ENCODE results near the gene ALPI. TPM values are rescaled to one million over a fixed set of nuclear protein-coding genes. Genes with fewer than 3 reads are reported as not detected.

ALPI gene
- total RNA-seq, 2 donors from 2014 or later: not detected

DNA sequence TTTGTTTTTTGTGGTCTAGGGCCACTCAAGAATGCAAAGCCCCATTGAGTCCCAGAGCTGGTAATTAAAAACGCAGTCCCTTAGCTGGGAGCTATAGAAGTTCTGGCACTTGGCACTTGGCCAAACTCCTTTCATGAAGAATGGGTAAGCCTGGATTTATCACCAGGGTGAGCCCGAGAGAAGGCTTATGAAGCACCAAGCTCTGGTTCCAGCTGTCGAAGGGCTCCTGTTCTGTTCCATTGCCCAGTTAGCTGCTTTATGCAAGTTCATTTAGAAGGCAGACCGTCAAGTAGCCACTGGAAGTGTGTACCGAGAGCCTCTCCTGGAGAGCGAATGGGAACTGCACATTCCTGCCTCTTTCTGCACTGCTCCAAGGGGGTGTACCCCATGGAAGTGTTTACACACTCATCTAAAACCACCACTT, 17.5 kb downstream of the ALPI start:
- H3K27me3 ChIP-seq (replicated peaks; ENCODE audit: insufficient read depth): no peaks in the 10 kb centered on the region
- 8% methylated on average over 6 of the region's 6 CpGs for WGBS
- H3K9me3 ChIP-seq: no peaks in the 10 kb centered on the region
- no peak overlapping the region for H3K4me3 ChIP-seq
- no peaks in the 10 kb centered on the region for H3K4me1 ChIP-seq (replicated peaks)
- no peaks in the 10 kb centered on the region for H3K36me3 ChIP-seq
- intact Hi-C loops (cut with DNase I): no loop called here
- DNase-seq (ENCODE audit: low spot score): no peak
- no peak for TF ChIP-seq POLR2AphosphoS5 (IDR thresholded peaks at IDR 0.05)
- no peak for TF ChIP-seq POLR2A (IDR thresholded peaks at IDR 0.05)
- TF ChIP-seq, protein P1, sequence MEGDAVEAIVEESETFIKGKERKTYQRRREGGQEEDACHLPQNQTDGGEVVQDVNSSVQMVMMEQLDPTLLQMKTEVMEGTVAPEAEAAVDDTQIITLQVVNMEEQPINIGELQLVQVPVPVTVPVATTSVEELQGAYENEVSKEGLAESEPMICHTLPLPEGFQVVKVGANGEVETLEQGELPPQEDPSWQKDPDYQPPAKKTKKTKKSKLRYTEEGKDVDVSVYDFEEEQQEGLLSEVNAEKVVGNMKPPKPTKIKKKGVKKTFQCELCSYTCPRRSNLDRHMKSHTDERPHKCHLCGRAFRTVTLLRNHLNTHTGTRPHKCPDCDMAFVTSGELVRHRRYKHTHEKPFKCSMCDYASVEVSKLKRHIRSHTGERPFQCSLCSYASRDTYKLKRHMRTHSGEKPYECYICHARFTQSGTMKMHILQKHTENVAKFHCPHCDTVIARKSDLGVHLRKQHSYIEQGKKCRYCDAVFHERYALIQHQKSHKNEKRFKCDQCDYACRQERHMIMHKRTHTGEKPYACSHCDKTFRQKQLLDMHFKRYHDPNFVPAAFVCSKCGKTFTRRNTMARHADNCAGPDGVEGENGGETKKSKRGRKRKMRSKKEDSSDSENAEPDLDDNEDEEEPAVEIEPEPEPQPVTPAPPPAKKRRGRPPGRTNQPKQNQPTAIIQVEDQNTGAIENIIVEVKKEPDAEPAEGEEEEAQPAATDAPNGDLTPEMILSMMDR (IDR thresholded peaks at IDR 0.05): no peak
- H3K27ac ChIP-seq: no peak overlapping the region

DNA sequence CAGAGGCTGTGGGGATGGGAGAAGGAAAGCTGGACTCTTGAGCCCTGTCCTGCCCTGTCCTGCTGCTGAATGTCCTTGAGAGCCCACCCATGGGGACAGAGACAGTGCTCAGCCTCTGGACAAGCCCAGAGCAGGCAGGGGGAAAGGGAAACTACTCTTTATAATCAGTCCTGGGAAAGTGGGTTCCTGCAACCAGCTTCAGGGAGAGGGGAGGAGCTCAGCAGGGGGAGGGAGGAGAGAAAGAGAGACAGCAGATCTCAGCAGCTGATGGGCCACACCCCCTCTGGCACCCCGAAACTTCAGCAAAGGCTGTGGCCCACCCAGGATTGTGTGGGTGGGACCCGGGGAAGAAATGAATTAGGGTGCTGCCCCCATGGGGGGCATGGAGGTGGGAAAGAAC, 20.1 kb downstream of the ALPI start:
- no peak overlapping the region for H3K27ac ChIP-seq
- intact Hi-C loops (cut with DNase I): no loop called here
- H3K9me3 ChIP-seq: no peaks in the 10 kb centered on the region
- no peaks in the 10 kb centered on the region for H3K36me3 ChIP-seq
- no peaks in the 10 kb centered on the region for H3K4me1 ChIP-seq (replicated peaks)
- DNase-seq (ENCODE audit: low spot score): no peak
- 54% methylated on average over 2 of the region's 2 CpGs for WGBS
- TF ChIP-seq, protein P1 (IDR thresholded peaks at IDR 0.05): no peak
- no peak for TF ChIP-seq POLR2AphosphoS5 (IDR thresholded peaks at IDR 0.05)
- no peak for TF ChIP-seq POLR2A (IDR thresholded peaks at IDR 0.05)
- H3K4me3 ChIP-seq: no peak overlapping the region
- no peaks in the 10 kb centered on the region for H3K27me3 ChIP-seq (replicated peaks; ENCODE audit: insufficient read depth)

DNA sequence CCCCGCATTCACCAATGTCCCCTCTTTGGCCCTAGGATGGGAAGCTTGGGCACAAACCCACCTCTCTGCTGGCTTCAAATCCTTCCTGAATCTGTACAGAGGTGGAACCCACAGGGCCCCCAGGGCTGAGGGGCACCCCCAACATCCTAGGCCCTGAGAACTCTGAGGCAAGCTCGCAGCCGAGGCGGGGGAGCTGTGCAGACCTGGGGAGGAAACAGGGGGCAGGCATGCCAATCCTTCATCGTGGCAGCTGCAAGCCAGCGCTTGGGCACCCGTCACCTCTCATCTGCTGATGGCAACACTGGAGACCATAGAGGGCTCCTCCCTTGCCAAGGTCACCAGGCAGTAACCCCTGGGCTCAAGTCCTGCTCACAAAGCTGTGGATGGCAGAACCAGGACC, 20.8 kb downstream of the ALPI start:
- 89% methylated on average over 7 of the region's 7 CpGs for WGBS
- H3K36me3 ChIP-seq: no peaks in the 10 kb centered on the region
- no peak overlapping the region for H3K27ac ChIP-seq
- H3K4me3 ChIP-seq: no peak overlapping the region
- H3K27me3 ChIP-seq (replicated peaks; ENCODE audit: insufficient read depth): no peaks in the 10 kb centered on the region
- H3K4me1 ChIP-seq (replicated peaks): no peaks in the 10 kb centered on the region
- no peak for DNase-seq (ENCODE audit: low spot score)
- TF ChIP-seq POLR2A (IDR thresholded peaks at IDR 0.05) (no peak), POLR2AphosphoS5 (IDR thresholded peaks at IDR 0.05) (no peak)
- TF ChIP-seq, protein P1 (IDR thresholded peaks at IDR 0.05): no peak
- no peaks in the 10 kb centered on the region for H3K9me3 ChIP-seq
- intact Hi-C loops (cut with DNase I): no loop called here

DNA sequence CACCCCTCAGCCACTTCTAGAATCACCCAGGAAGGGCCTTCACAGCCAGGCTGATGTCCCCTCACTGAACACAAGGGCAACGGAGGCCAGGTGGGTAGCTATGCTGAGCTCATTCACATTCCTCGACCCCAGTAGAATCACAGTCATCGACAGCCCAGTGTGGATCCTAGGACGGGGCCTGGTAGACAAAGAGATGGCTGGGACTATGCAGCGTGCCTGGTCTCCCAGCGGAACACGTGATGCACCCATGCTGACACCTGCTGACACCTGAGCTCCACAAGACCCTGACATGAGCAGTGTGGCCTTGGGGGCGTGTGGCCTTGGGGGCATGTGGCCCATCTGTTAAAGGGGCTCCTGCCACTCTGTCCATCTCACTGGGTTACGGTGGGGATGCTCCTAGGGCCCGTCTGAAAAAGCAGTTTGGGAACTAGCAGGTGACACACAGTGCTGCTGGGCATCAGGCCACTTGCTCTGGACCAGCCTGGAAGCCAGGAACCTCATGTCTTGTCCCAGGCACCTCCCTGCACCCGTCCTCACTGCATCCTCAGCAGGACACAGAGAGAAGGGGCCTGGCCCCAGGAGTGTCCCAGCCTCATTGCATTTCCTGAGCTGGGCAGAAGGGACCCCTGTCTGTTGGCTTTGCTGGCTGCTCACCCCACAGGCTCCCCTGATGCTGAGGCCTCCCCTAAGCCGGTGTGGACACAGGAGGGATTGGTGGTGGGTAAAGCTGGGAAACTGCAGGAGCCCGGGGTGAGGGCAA, 22.0 kb downstream of the ALPI start:
- H3K27me3 ChIP-seq (replicated peaks; ENCODE audit: insufficient read depth): no peaks in the 10 kb centered on the region
- intact Hi-C loops (cut with DNase I): no loop called here
- DNase-seq (ENCODE audit: low spot score): no peak

More for the DNA sequence above, 22.0 kb downstream of the ALPI start:
- Histone ChIP-seq H3K4me1 (replicated peaks) (no peaks in the 10 kb centered on the region), H3K27ac (no peak overlapping the region), H3K4me3 (no peak overlapping the region), H3K9me3 (no peaks in the 10 kb centered on the region), H3K36me3 (no peaks in the 10 kb centered on the region)
- TF ChIP-seq, protein P1 (IDR thresholded peaks at IDR 0.05): no peak
- no peak for TF ChIP-seq POLR2AphosphoS5 (IDR thresholded peaks at IDR 0.05)
- TF ChIP-seq POLR2A (IDR thresholded peaks at IDR 0.05): no peak
- WGBS: 94% methylated on average over 10 of the region's 13 CpGs

Data from prostate gland (tissue), 2 donors.